MM.1S (cell line): Measurements from ENCODE around the gene CITED4.

ENCODE experiments used
- DNase-seq: peaks from one replicate; pipeline ENCODE4 v3.0.0-alpha.2; 2015
- H2AFZ ChIP-seq: fragments of 300-600 bp; sonication (generic); 2 replicates; pipeline ENCODE4 v1.6.0; 2016; ENCODE audit warnings: antibody characterized with exemption, low read length
- H3F3A ChIP-seq: fragments of 300-600 bp; sonication (generic); 2 replicates; pipeline ENCODE4 v1.6.1; 2016; ENCODE audit warnings: mild to moderate bottlenecking, antibody characterized with exemption, low read length, moderate library complexity, mixed read lengths; ENCODE audit not compliant: insufficient read depth
- H3K27ac ChIP-seq: fragments of 300-600 bp; sonication (generic); 2 replicates; pipeline ENCODE4 v1.5.1; 2016; ENCODE audit warnings: mild to moderate bottlenecking, low read length
- H3K27me3 ChIP-seq: fragments of 300-600 bp; sonication (generic); replicated peaks from 2 replicates; pipeline ENCODE4 v1.6.0; 2016; ENCODE audit warnings: low read length; ENCODE audit not compliant: insufficient read depth
- H3K36me3 ChIP-seq: fragments of 300-600 bp; sonication (generic); replicated peaks from 2 replicates; pipeline ENCODE4 v1.6.1; 2016; ENCODE audit warnings: mild to moderate bottlenecking, low read length, mixed read lengths; ENCODE audit not compliant: insufficient read depth
- H3K4me1 ChIP-seq: fragments of 300-600 bp; sonication (generic); 2 replicates; pipeline ENCODE4 v1.6.1; 2016; ENCODE audit warnings: low read length, mixed read lengths
- H3K4me2 ChIP-seq: fragments of 300-600 bp; sonication (generic); 2 replicates; pipeline ENCODE4 v1.6.0; 2016; ENCODE audit warnings: low read depth, low read length
- H3K4me3 ChIP-seq: fragments of 300-600 bp; sonication (generic); 2 replicates; pipeline ENCODE4 v1.5.1; 2016; ENCODE audit warnings: low read length, mixed read lengths
- H3K79me2 ChIP-seq: fragments of 300-600 bp; sonication (generic); 2 replicates; pipeline ENCODE4 v1.6.1; 2016; ENCODE audit warnings: mixed run types, low read length, mixed read lengths
- H3K9ac ChIP-seq: fragments of 300-600 bp; sonication (generic); 2 replicates; pipeline ENCODE4 v1.6.1; 2016; ENCODE audit warnings: low read length, mixed read lengths
- H3K9me2 ChIP-seq: fragments of 300-600 bp; sonication (generic); replicated peaks from 2 replicates; pipeline ENCODE4 v1.6.1; 2016; ENCODE audit warnings: mild to moderate bottlenecking, low read length, mixed read lengths; ENCODE audit not compliant: insufficient read depth
- H3K9me3 ChIP-seq: fragments of 300-600 bp; sonication (generic); replicated peaks from 2 replicates; pipeline ENCODE4 v1.6.1; 2016; ENCODE audit warnings: mild to moderate bottlenecking, low read length, mixed read lengths; ENCODE audit not compliant: insufficient read depth
- H4K20me1 ChIP-seq: fragments of 300-600 bp; sonication (generic); 2 replicates; pipeline ENCODE4 v1.6.1; 2016; ENCODE audit warnings: mild to moderate bottlenecking, low read length, moderate library complexity, mixed read lengths; ENCODE audit not compliant: insufficient read depth
- CTCF ChIP-seq: fragments of 300-600 bp; sonication (generic); IDR thresholded peaks from 2 replicates; pipeline ENCODE4 v1.5.1; 2016; ENCODE audit warnings: antibody characterized with exemption, low read length, mixed read lengths
- EZH2 ChIP-seq: fragments of 300-600 bp; sonication (generic); optimal IDR thresholded peaks from 2 replicates; pipeline ENCODE3; 2017; ENCODE audit warnings: low read depth, mild to moderate bottlenecking, antibody characterized with exemption, low read length, mixed read lengths
- EZH2phosphoT487 ChIP-seq: fragments of 300-600 bp; sonication (generic); IDR thresholded peaks from 2 replicates; pipeline ENCODE4 v1.6.1; 2018; ENCODE audit warnings: antibody characterized with exemption, low read length

The CITED4 gene

GRCh38 chr1:40873863-40874472 lies 11.8 kb upstream of the CITED4 start:
- no peak overlapping the region for H3K27ac ChIP-seq
- H3F3A ChIP-seq, result no peaks in the 10 kb centered on the region
- no peak for TF ChIP-seq CTCF
- TF ChIP-seq EZH2phosphoT487, result no peak
- TF ChIP-seq EZH2, result no peak
- no peak overlapping the region for H3K9ac ChIP-seq
- H3K79me2 ChIP-seq, result no peaks in the 10 kb centered on the region
- H3K9me3 ChIP-seq, result no peaks in the 10 kb centered on the region
- H3K4me2 ChIP-seq, result no peak overlapping the region
- H3K27me3 ChIP-seq, result no peaks in the 10 kb centered on the region
- no peak overlapping the region for H2AFZ ChIP-seq
- H3K36me3 ChIP-seq, result no peaks in the 10 kb centered on the region
- 0 out of 2 replicates have a peak, but pooled peaks cover 5% of the 10 kb centered on the region for H3K4me1 ChIP-seq
- no peak overlapping the region for H3K4me3 ChIP-seq
- DNase-seq, result no peak
- H3K9me2 ChIP-seq, result no peaks in the 10 kb centered on the region
- H4K20me1 ChIP-seq, result no peaks in the 10 kb centered on the region

GRCh38 chr1:40872276-40872675 lies 10.1 kb upstream of the CITED4 start:
- no peaks in the 10 kb centered on the region for H4K20me1 ChIP-seq
- no peaks in the 10 kb centered on the region for H3K27me3 ChIP-seq
- no peaks in the 10 kb centered on the region for H3F3A ChIP-seq
- no peak overlapping the region for H3K9ac ChIP-seq
- no peak overlapping the region for H3K27ac ChIP-seq
- H3K9me3 ChIP-seq, result no peaks in the 10 kb centered on the region
- no peaks in the 10 kb centered on the region for H3K79me2 ChIP-seq
- H3K4me2 ChIP-seq, result no peak overlapping the region
- no peaks in the 10 kb centered on the region for H3K36me3 ChIP-seq
- no peak overlapping the region for H2AFZ ChIP-seq
- H3K9me2 ChIP-seq, result no peaks in the 10 kb centered on the region
- 0 out of 2 replicates have a peak, but pooled peaks cover 5% of the 10 kb centered on the region for H3K4me1 ChIP-seq
- no peak for DNase-seq
- no peak for TF ChIP-seq CTCF
- TF ChIP-seq EZH2phosphoT487, result no peak
- no peak for TF ChIP-seq EZH2
- no peak overlapping the region for H3K4me3 ChIP-seq

- Histone ChIP-seq H3F3A (no peaks in the 10 kb centered on the region), H3K9me3 (no peaks in the 10 kb centered on the region), H3K27me3 (no peaks in the 10 kb centered on the region), H3K4me2 (no peak overlapping the region), H3K9me2 (no peaks in the 10 kb centered on the region), H3K36me3 (no peaks in the 10 kb centered on the region), H3K4me1 (no peaks in the 10 kb centered on the region), H3K27ac (no peak overlapping the region), H3K4me3 (no peak overlapping the region), H4K20me1 (no peaks in the 10 kb centered on the region), H3K79me2 (no peaks in the 10 kb centered on the region), H2AFZ (no peak overlapping the region), H3K9ac (no peak overlapping the region)
- no peak for TF ChIP-seq EZH2phosphoT487
- TF ChIP-seq EZH2, result no peak
- TF ChIP-seq CTCF, result no peak
- no peak for DNase-seq
Measured at GRCh38 chr1:40870135-40870728, 8.1 kb upstream of the CITED4 start.
